ENCODE measurements around the gene TET2. TPM values are rescaled to one million over a fixed set of nuclear protein-coding genes. Genes with fewer than 3 reads are reported as not detected.

Gene TET2
- total RNA-seq, 1 experiment from 2014 or later: 22.8 TPM

- ChIA-PET CTCF (no interaction called here), POLR2A (ENCODE audit: low non-redundant PET) (no interaction called here)
- intact Hi-C loops (cut with micrococcal nuclease; ENCODE audit: unreplicated experiment): no loop called here
- Histone ChIP-seq H3K27ac (ENCODE audit: low read depth, low read length, poor library complexity, severe bottlenecking) (no peak overlapping the region), H3K4me3 (ENCODE audit: low read depth, low read length, poor library complexity, severe bottlenecking) (no peak overlapping the region), H3K36me3 (ENCODE audit: insufficient read depth, low read length, poor library complexity, severe bottlenecking) (peaks cover 56% of the 10 kb centered on the region), H3K27me3 (replicated peaks; ENCODE audit: insufficient read depth, low read depth, low read length, poor library complexity) (no peaks in the 10 kb centered on the region), H3K4me1 (ENCODE audit: insufficient read depth, low read length, poor library complexity, severe bottlenecking) (no peaks in the 10 kb centered on the region), H3K9me3 (ENCODE audit: low read depth, low read length, poor library complexity, severe bottlenecking) (no peaks in the 10 kb centered on the region)
- TF ChIP-seq CTCF (conservative IDR thresholded peaks at IDR 0.05; ENCODE audit: low read depth, low read length) (no peak), EZH2 (IDR thresholded peaks at IDR 0.05; ENCODE audit: borderline replicate concordance, low read depth, low read length, poor library complexity, severe bottlenecking) (no peak)
- no peak for DNase-seq (ENCODE audit: low spot score)
- BruUV-seq (replicated peaks): no TSS peak
Measured at GRCh38 chr4:105273230-105273629, 126.6 kb downstream of the TET2 start.

DNA sequence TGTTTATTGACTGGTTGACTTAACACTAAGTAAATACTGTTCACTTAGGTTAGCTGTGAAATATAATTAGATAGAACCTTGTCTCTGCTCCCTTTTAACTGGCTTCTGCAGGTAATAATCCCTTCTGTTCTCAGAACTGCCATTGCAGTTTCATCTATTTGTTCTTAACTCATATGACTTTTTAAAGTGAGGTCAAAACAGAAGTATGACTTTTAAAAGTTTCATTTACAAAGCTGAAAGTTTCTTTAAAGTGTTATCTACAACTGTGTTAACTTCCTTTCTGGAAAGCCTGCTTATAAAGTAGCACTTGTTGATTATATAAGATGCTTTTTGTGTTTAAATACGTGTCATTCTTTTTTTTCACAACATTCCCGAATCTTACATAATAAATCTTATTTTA, 127.4 kb downstream of the TET2 start:
- no peak for TF ChIP-seq EZH2 (IDR thresholded peaks at IDR 0.05; ENCODE audit: borderline replicate concordance, low read depth, low read length, poor library complexity, severe bottlenecking)
- TF ChIP-seq CTCF (conservative IDR thresholded peaks at IDR 0.05; ENCODE audit: low read depth, low read length): no peak
- intact Hi-C loops (cut with micrococcal nuclease; ENCODE audit: unreplicated experiment): no loop called here
- CTCF ChIA-PET: no interaction called here
- BruUV-seq (replicated peaks): no TSS peak
- H3K36me3 ChIP-seq (ENCODE audit: insufficient read depth, low read length, poor library complexity, severe bottlenecking): peaks cover 56% of the 10 kb centered on the region
- DNase-seq (ENCODE audit: low spot score): no peak
- no peaks in the 10 kb centered on the region for H3K9me3 ChIP-seq (ENCODE audit: low read depth, low read length, poor library complexity, severe bottlenecking)
- no peak overlapping the region for H3K27ac ChIP-seq (ENCODE audit: low read depth, low read length, poor library complexity, severe bottlenecking)
- H3K4me3 ChIP-seq (ENCODE audit: low read depth, low read length, poor library complexity, severe bottlenecking): no peak overlapping the region
- POLR2A ChIA-PET (ENCODE audit: low non-redundant PET): interaction anchor here (0.6 kb wide), 1 partner anchor 126 kb away, joined by 4 read pairs; no protein-coding TSS in a partner anchor
- no peaks in the 10 kb centered on the region for H3K27me3 ChIP-seq (replicated peaks; ENCODE audit: insufficient read depth, low read depth, low read length, poor library complexity)
- H3K4me1 ChIP-seq (ENCODE audit: insufficient read depth, low read length, poor library complexity, severe bottlenecking): no peaks in the 10 kb centered on the region

DNA sequence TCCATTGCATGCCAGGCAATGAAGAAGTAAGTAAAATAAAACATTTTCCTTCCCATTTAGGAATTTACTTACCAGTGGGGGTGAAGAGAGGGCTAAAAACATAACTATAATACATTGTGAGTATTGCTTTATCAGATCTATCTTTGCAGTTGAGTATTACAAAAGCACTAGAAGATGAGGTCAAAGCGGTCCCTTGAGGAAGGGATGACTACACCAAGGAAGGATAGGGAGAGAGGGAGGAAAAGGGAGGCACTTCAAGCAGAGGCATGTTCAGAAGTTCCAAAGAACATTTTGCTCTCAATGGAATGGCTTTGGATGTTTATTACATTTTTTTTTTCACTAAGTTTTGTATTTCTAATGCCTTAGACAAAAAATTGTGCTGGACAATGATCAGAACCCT, 127.8 kb downstream of the TET2 start:
- no TSS peak for BruUV-seq (replicated peaks)
- Histone ChIP-seq H3K4me3 (ENCODE audit: low read depth, low read length, poor library complexity, severe bottlenecking) (no peak overlapping the region), H3K27me3 (replicated peaks; ENCODE audit: insufficient read depth, low read depth, low read length, poor library complexity) (no peaks in the 10 kb centered on the region), H3K9me3 (ENCODE audit: low read depth, low read length, poor library complexity, severe bottlenecking) (no peaks in the 10 kb centered on the region), H3K36me3 (ENCODE audit: insufficient read depth, low read length, poor library complexity, severe bottlenecking) (peaks cover 52% of the 10 kb centered on the region), H3K4me1 (ENCODE audit: insufficient read depth, low read length, poor library complexity, severe bottlenecking) (no peaks in the 10 kb centered on the region), H3K27ac (ENCODE audit: low read depth, low read length, poor library complexity, severe bottlenecking) (no peak overlapping the region)
- intact Hi-C loops (cut with micrococcal nuclease; ENCODE audit: unreplicated experiment): no loop called here
- CTCF ChIA-PET: no interaction called here
- TF ChIP-seq EZH2 (IDR thresholded peaks at IDR 0.05; ENCODE audit: borderline replicate concordance, low read depth, low read length, poor library complexity, severe bottlenecking) (no peak), CTCF (conservative IDR thresholded peaks at IDR 0.05; ENCODE audit: low read depth, low read length) (no peak)
- DNase-seq (ENCODE audit: low spot score): no peak
- POLR2A ChIA-PET (ENCODE audit: low non-redundant PET): interaction anchor here (0.6 kb wide), 1 partner anchor 126 kb away, joined by 4 read pairs; no protein-coding TSS in a partner anchor

Data from A673 (cell line).